Right lobe of liver (tissue), 6 donors: Measurements from ENCODE around the gene DUSP18. TPM values are rescaled to one million over a fixed set of nuclear protein-coding genes. Genes with fewer than 3 reads are reported as not detected.
"Not testable (repeated sequence)": the region's sequence is repeated elsewhere in the genome, so short reads cannot be mapped to it uniquely, and the experiment has no call there.

Source experiments
- ATAC-seq, 4 donors: fragments of 200-7000 bp; cut with Tn5 transposase; one replicate each; pipeline ENCODE4 v1.9.1; 2020; ENCODE audit warnings: mild to moderate bottlenecking in 4 of 4, moderate library complexity in 4 of 4
- DNase-seq, 3 donors: peaks; one replicate each; pipeline ENCODE4 v3.0.0-alpha.2; 2020
- H3K27ac ChIP-seq, 3 donors: fragments of 200-600 bp; one replicate each; pipeline ENCODE4 v1.8.0; 2022
- H3K27me3 ChIP-seq, 2 donors: fragments of 200-600 bp; one replicate each; pipeline ENCODE4 v1.8.0; 2022
- H3K36me3 ChIP-seq, 4 donors: fragments of 200-600 bp; sonication (generic) in 1 of 4; one replicate each; pipeline versions ENCODE4 v1.5.1 to v1.8.0; 2017 to 2022; ENCODE audit warnings: control low read depth in 1 of 4
- H3K4me1 ChIP-seq, 4 donors: fragments of 200-600 bp; sonication (generic) in 1 of 4; one replicate each; pipeline versions ENCODE4 v1.5.1 to v1.8.0; 2017 to 2022; ENCODE audit warnings: control low read depth in 1 of 4
- H3K4me3 ChIP-seq, 3 donors: fragments of 200-600 bp; one replicate each; pipeline ENCODE4 v1.8.0; 2022
- H3K9me3 ChIP-seq, 4 donors: fragments of 200-600 bp; sonication (generic) in 1 of 4; one replicate each; pipeline versions ENCODE4 v1.5.1 to v1.8.0; 2017 to 2022; ENCODE audit warnings: control low read depth in 1 of 4
- POLR2A ChIP-seq: fragments of 450-650 bp; IDR thresholded peaks from one replicate; pipeline ENCODE4 v1.6.1; 2017; ENCODE audit warnings: antibody characterized with exemption, mild to moderate bottlenecking
- WGBS: methylation state at CpG from one replicate; pipeline ENCODE4 v1.1.6; 2018; ENCODE audit warnings: low coverage, low lambda C conversion rate; ENCODE audit not compliant: insufficient coverage; ENCODE audit errors: missing lambda C conversion rate; 5-methylcytosine and 5-hydroxymethylcytosine counted together
- intact Hi-C, 2 donors: fragments of 100-400 bp; cut with DNase I; formaldehyde crosslinking; loops; one replicate each; pipeline versions ENCODE4 v1.11.2 to v1.14.1; 2022
- total RNA-seq, 6 experiments: library from RNA; depleted of rRNA in 2 of 6; stranded (reverse); fragments of >200 nt in 2 of 6; fragmentation: NEBNext Ultra II Directional in 3 of 6; extraction: Animal tissue kit (Norgen Biotek cat#: 25700) in 3 of 6; gene quantifications; one replicate each; pipeline versions ENCODE4 v1.1.0 to v1.2.4, GENCODE V29; 2016 to 2023
- TF ChIP-seq, protein P1 (sequence below), 4 donors: fragments of 200-600 bp in 3 of 4; fragments of 450-650 bp in 1 of 4; IDR thresholded peaks; one replicate each; pipeline versions ENCODE4 v1.5.1 to v1.8.0; 2016 to 2022; ENCODE audit warnings: antibody characterized with exemption in 4 of 4, mild to moderate bottlenecking in 2 of 4
- donor health status: DM: no; HTN: yes; CAD: no.
- donor health status: DM: no; HTN: no; CAD: no.
- donor health status: DM: no; HTN: no; CAD: no.
- donor health status: DM: no; HTN: yes; CAD: no.
- donor health status: DM: no; HTN: yes; CAD: no.

Gene DUSP18
- total RNA-seq, 6 experiments from 2014 or later: 0.97 to 3.1 (median 2.2) TPM

DNA sequence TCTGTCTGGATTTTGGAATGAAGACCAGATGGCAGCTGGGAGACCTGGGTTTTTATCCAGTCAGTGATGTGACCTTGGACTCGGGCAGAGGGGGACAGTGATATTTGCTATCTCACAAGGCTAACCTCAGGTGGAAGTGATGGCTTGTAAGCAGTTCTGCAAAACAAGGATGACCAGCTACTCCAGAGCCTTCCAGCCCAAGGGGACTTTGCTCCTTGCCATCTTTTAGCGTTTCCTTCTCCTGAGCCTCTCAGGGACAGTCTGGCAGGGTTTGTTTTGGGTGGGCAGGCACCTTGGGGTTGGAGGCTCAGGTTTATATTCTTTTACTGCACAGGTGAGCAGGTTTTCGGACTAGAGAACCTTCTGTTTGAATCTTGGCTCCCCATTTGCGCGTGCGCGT lies 17.5 kb upstream of the DUSP18 start:
- DNase-seq (no peak), ATAC-seq (no peak)
- no peaks in the 10 kb centered on the region for H3K4me1 ChIP-seq
- intact Hi-C loops: no loop called here
- no peaks in the 10 kb centered on the region for H3K27me3 ChIP-seq
- H3K36me3 ChIP-seq: no peaks in the 10 kb centered on the region
- no peaks in the 10 kb centered on the region for H3K9me3 ChIP-seq
- TF ChIP-seq, protein P1, sequence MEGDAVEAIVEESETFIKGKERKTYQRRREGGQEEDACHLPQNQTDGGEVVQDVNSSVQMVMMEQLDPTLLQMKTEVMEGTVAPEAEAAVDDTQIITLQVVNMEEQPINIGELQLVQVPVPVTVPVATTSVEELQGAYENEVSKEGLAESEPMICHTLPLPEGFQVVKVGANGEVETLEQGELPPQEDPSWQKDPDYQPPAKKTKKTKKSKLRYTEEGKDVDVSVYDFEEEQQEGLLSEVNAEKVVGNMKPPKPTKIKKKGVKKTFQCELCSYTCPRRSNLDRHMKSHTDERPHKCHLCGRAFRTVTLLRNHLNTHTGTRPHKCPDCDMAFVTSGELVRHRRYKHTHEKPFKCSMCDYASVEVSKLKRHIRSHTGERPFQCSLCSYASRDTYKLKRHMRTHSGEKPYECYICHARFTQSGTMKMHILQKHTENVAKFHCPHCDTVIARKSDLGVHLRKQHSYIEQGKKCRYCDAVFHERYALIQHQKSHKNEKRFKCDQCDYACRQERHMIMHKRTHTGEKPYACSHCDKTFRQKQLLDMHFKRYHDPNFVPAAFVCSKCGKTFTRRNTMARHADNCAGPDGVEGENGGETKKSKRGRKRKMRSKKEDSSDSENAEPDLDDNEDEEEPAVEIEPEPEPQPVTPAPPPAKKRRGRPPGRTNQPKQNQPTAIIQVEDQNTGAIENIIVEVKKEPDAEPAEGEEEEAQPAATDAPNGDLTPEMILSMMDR (IDR thresholded peaks at IDR 0.05): no peak
- no peak for TF ChIP-seq POLR2A
- H3K27ac ChIP-seq: no peak overlapping the region
- WGBS: 71% methylated on average over 7 of the region's 7 CpGs
- H3K4me3 ChIP-seq: no peak overlapping the region

DNA sequence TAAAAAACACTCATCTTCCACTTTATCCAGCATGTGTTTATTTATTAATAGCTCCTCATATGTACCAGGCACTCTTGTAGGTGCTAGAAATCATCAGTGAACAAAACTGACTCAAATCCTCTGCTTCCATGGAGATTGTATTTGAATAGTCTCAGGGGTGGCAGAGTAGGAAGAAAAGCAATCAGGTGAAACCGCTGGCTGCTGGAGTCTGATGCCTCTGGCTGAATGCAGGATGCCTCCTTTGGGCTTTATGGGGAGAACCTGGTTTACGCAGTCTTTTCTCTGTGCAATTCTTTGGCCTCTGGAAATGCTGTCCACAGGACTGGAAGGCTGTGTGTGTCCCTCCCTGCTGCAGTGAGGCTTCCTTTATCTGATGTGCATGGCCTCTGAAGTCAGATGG lies 14.2 kb upstream of the DUSP18 start:
- Histone ChIP-seq H3K9me3 (no peaks in the 10 kb centered on the region), H3K4me3 (no peak overlapping the region), H3K36me3 (no peaks in the 10 kb centered on the region), H3K27ac (no peak overlapping the region), H3K4me1 (no peaks in the 10 kb centered on the region), H3K27me3 (no peaks in the 10 kb centered on the region)
- TF ChIP-seq POLR2A: no peak
- TF ChIP-seq, protein P1 (IDR thresholded peaks at IDR 0.05): no peak
- intact Hi-C loops: no loop called here
- WGBS: 53% methylated on average over 2 of the region's 2 CpGs
- DNase-seq: no peak
- no peak for ATAC-seq

DNA sequence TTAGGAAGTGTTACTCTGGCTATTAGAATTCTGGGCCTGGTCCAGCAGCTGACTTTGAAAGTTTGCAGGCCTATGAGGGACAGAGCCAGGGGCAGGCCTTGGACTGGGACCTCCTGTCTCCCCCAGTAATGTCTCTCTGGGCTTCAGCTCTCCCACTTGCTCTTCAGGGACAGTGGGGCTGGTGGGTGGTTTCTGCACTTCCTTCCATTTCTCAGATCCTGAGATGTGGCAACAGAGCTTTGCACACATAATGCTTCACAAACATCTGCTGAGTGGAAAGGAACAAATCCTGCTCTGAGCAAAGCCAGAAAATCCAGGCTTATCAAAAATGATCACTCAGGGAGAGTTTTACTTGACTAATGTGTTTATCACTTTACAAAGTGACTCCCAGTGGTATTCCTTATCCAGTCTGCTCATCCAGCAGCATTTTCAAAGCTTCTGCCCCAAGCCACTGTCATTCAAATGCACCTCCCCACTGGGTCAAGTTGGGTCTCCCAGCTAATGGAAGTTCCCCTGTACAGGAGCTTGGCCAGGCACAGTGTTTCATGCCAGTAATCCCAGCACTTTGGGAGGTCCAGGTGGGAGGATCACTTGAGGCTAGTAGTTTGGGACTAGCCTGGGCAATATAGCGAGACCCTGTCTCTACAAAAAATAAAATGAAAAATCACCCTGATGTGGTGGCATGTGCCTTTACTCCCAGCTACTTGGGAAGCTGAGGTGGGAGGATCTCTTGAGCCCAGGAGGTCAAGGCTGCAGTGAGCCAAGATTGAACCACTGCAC lies 13.5 kb upstream of the DUSP18 start:
- no peak overlapping the region for H3K27ac ChIP-seq
- no peaks in the 10 kb centered on the region for H3K27me3 ChIP-seq
- TF ChIP-seq POLR2A: no peak
- TF ChIP-seq, protein P1 (IDR thresholded peaks at IDR 0.05): no peak
- no peaks in the 10 kb centered on the region for H3K4me1 ChIP-seq
- no peaks in the 10 kb centered on the region for H3K9me3 ChIP-seq
- 100% methylated on average over 1 of the region's 1 CpG for WGBS
- DNase-seq (no peak), ATAC-seq (peak in 3 of 4 donors; percentile 39 to 64 (median 47))
- no peak overlapping the region for H3K4me3 ChIP-seq
- no peaks in the 10 kb centered on the region for H3K36me3 ChIP-seq
- intact Hi-C loops: no loop called here

DNA sequence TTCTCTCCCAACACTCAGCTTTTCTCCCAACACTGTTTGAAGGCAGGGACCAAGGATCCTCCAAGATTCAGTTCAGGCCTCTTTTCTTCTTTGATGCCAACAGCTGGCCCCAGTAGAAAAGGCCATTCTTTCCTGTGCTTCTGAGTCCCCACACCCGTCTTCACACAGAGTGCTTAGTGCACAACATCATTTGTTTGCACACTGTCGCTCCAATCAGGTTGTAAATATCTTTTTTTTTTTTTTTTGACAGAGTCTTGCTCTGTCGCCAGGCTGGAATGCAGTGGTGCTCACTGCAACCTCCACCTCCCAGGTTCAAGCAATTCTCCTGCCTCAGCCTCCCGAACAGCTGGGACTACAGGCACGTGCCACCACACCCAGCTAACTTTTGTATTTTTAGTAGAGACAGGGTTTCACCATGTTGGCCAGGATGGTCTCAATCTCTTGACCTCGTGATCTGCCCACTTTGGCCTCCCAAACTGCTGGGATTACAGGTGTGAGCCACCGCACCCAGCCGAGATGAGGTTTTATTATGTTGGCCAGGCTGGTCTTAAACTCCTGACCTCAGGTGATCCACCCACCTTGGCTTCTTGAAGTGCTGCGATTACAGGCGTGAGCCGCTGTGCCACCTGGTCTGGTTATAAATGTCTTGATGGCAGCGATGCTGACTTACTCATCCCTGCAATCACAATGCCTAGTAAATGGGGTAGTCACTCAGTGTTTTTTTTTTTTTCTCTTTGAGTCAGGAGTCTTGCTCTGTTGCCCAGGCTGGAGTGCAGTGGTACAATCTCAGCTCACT lies 12.4 kb upstream of the DUSP18 start:
- H3K4me1 ChIP-seq, H3K9me3 ChIP-seq, H3K36me3 ChIP-seq, DNase-seq, H3K27ac ChIP-seq, ATAC-seq, H3K27me3 ChIP-seq, H3K4me3 ChIP-seq, intact Hi-C loops: not testable (repeated sequence)
- WGBS: 70% methylated on average over 5 of the region's 12 CpGs

DNA sequence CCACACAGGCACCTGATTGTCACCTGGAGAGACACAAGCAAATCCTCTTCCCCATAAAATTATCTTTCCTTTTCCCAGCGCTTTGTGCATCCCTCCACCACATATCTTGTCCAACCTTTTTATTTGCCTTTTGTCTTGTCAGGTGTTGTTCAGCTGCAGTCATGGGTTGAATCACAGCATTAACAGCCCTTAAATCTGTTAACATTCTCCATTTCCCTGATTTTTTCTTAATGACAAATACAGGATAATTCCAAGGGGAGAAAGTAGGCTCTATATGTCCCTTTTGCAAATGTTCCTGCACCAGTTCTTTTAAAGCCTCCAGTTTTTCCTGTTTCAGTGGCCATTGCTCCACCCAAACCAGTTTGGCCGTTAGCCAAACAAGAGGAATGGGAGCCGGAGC lies 8.9 kb upstream of the DUSP18 start:
- H3K36me3 ChIP-seq, H3K4me1 ChIP-seq, H3K4me3 ChIP-seq, ATAC-seq, intact Hi-C loops, H3K9me3 ChIP-seq, DNase-seq, H3K27me3 ChIP-seq, H3K27ac ChIP-seq: not testable (repeated sequence)
- WGBS: 57% methylated on average over 3 of the region's 3 CpGs
